GM23338 (cell line): ENCODE results near the gene ZBTB7C. TPM values are rescaled to one million over a fixed set of nuclear protein-coding genes. Genes with fewer than 3 reads are reported as not detected.

Experiments used
- ATAC-seq: fragments of 200-7000 bp; cut with Tn5 transposase; 3 replicates; pipeline ENCODE4 v1.9.1; 2020
- DNase-seq: peaks from one replicate; pipeline ENCODE4 v3.0.0-alpha.2; 2015; ENCODE audit warnings: low spot score
- H2AFZ ChIP-seq: fragments of 200-600 bp; sonication (generic); 2 replicates; pipeline ENCODE4 v1.8.0; 2016; ENCODE audit warnings: antibody characterized with exemption, mild to moderate bottlenecking, moderate library complexity
- H3F3A ChIP-seq: fragments of 200-600 bp; sonication (generic); replicated peaks from 2 replicates; pipeline ENCODE4 v1.8.0; 2017; ENCODE audit warnings: antibody characterized with exemption, mixed run types, low read depth
- H3K27ac ChIP-seq: fragments of 200-600 bp; sonication (generic); 2 replicates; pipeline ENCODE4 v1.6.1; 2016; ENCODE audit warnings: low read depth
- H3K27me3 ChIP-seq: fragments of 200-600 bp; sonication (generic); 2 replicates; pipeline ENCODE4 v1.8.0; 2016; ENCODE audit warnings: mild to moderate bottlenecking, mixed run types, moderate library complexity; ENCODE audit not compliant: insufficient read depth
- H3K36me3 ChIP-seq: fragments of 200-600 bp; sonication (generic); 2 replicates; pipeline ENCODE4 v1.8.0; 2016; ENCODE audit warnings: mild to moderate bottlenecking; ENCODE audit not compliant: insufficient read depth
- H3K4me1 ChIP-seq: fragments of 200-600 bp; sonication (generic); 2 replicates; pipeline ENCODE4 v1.8.0; 2016; ENCODE audit warnings: mild to moderate bottlenecking, moderate library complexity; ENCODE audit not compliant: insufficient read depth
- H3K4me2 ChIP-seq: fragments of 200-600 bp; sonication (generic); 2 replicates; pipeline ENCODE4 v1.7.1; 2017; ENCODE audit warnings: mixed run types
- H3K4me3 ChIP-seq: fragments of 200-600 bp; sonication (generic); 2 replicates; pipeline ENCODE4 v1.6.1; 2016; ENCODE audit warnings: mixed run types
- H3K79me2 ChIP-seq: fragments of 200-600 bp; sonication (generic); replicated peaks from 2 replicates; pipeline ENCODE4 v1.8.0; 2017; ENCODE audit warnings: mild to moderate bottlenecking; ENCODE audit not compliant: insufficient read depth
- H3K9me2 ChIP-seq: fragments of 200-600 bp; sonication (generic); 2 replicates; pipeline ENCODE4 v1.8.0; 2017; ENCODE audit not compliant: insufficient read depth
- H4K20me1 ChIP-seq: fragments of 200-600 bp; sonication (generic); replicated peaks from 2 replicates; pipeline ENCODE4 v1.8.0; 2017; ENCODE audit warnings: mild to moderate bottlenecking; ENCODE audit not compliant: insufficient read depth
- H3K27ac Mint-ChIP-seq: 2 replicates; pipeline ENCODE4 v1.8.0; 2020; ENCODE audit warnings: inconsistent platforms, mild to moderate bottlenecking, moderate library complexity, mixed read lengths
- H3K27me3 Mint-ChIP-seq: 3 replicates; pipeline ENCODE4 v1.8.0; 2022; ENCODE audit warnings: low read depth, mild to moderate bottlenecking, moderate library complexity, mixed read lengths, inconsistent platforms; ENCODE audit not compliant: insufficient read depth, poor library complexity
- H3K36me3 Mint-ChIP-seq: 3 replicates; pipeline ENCODE4 v1.8.0; 2021; ENCODE audit warnings: low read depth, mild to moderate bottlenecking, inconsistent platforms, moderate library complexity, mixed read lengths
- H3K4me1 Mint-ChIP-seq: 3 replicates; pipeline ENCODE4 v1.8.0; 2020; ENCODE audit warnings: mild to moderate bottlenecking, inconsistent platforms, mixed read lengths
- H3K4me3 Mint-ChIP-seq: 3 replicates; pipeline ENCODE4 v1.8.0; 2021; ENCODE audit warnings: moderate library complexity, mild to moderate bottlenecking, inconsistent platforms, mixed read lengths
- H3K9me3 Mint-ChIP-seq: 3 replicates; pipeline ENCODE4 v1.8.0; 2020; ENCODE audit warnings: moderate library complexity, mild to moderate bottlenecking, inconsistent platforms, mixed read lengths
- CTCF ChIP-seq, 2 experiments: fragments of 200-600 bp in 1 of 2; sonication (generic) in 1 of 2; conservative IDR thresholded peaks; 2 replicates each; pipeline versions ENCODE4 v1.5.1 to v1.6.1; 2016 to 2017; ENCODE audit warnings: antibody characterized with exemption in 2 of 2, low read depth in 2 of 2, mild to moderate bottlenecking in 2 of 2, moderate library complexity in 1 of 2
- EZH2phosphoT487 ChIP-seq: fragments of 200-600 bp; sonication (generic); IDR thresholded peaks from one replicate; pipeline ENCODE4 v1.8.1; 2018; ENCODE audit warnings: antibody characterized with exemption; ENCODE audit not compliant: unreplicated experiment
- POLR2AphosphoS5 ChIP-seq: IDR thresholded peaks from 2 replicates; pipeline ENCODE4 v1.6.1; 2016; ENCODE audit warnings: antibody characterized with exemption, low read depth
- REST ChIP-seq: IDR thresholded peaks from one replicate; pipeline ENCODE4 v1.6.1; 2018; ENCODE audit warnings: antibody characterized with exemption; ENCODE audit not compliant: unreplicated experiment
- ZNF114 ChIP-seq: fragments of 250-450 bp; sonication (Bioruptor Pico); IDR thresholded peaks from 2 replicates; pipeline ENCODE4 v1.5.0; 2020; ENCODE audit warnings: mild to moderate bottlenecking, moderate library complexity
- ZNF331 ChIP-seq: fragments of 250-450 bp; sonication (Bioruptor Pico); IDR thresholded peaks from 2 replicates; pipeline ENCODE4 v1.5.0; 2020; ENCODE audit warnings: low read depth, mild to moderate bottlenecking, moderate library complexity
- polyA plus RNA-seq: library from polyadenylated mRNA; unstranded; fragments of >200 nt; fragmentation: Nextera tagmentation; extraction: Ambion mirVana; gene quantifications from 2 replicates; pipeline ENCODE4 v1.2.1, GENCODE V29; 2016
- total RNA-seq: library from RNA; depleted of rRNA; stranded (reverse); fragments of >200 nt; shearing (Covaris generic); gene quantifications from 2 replicates; pipeline ENCODE4 v1.2.3, GENCODE V29; 2014

The ZBTB7C gene
- total and polyA plus RNA-seq, 2 experiments from 2014 or later: 0.03 to 0.14 TPM

GRCh38 chr18:48193521-48194492, 215.4 kb downstream of the ZBTB7C start:
- H3K9me3 Mint-ChIP-seq: peaks cover 3% of the 10 kb centered on the region; the same call in 1 of the 3 replicates
- H3K4me1 ChIP-seq: no peaks in the 10 kb centered on the region
- H4K20me1 ChIP-seq: no peaks in the 10 kb centered on the region
- H3K4me3 Mint-ChIP-seq: no peak overlapping the region
- TF ChIP-seq REST (no peak), POLR2AphosphoS5 (no peak), EZH2phosphoT487 (no peak), ZNF331 (no peak), CTCF (conservative IDR thresholded peaks at IDR 0.05; ENCODE audit: low read depth in 2 of 2) (no peak), ZNF114 (CRISPR knock-in tag) (no peak)
- H3K36me3 Mint-ChIP-seq: no peaks in the 10 kb centered on the region
- DNase-seq (no peak), ATAC-seq (no peak)
- H3K27ac ChIP-seq: no peak overlapping the region
- no peaks in the 10 kb centered on the region for H3K27me3 ChIP-seq
- no peak overlapping the region for H3K4me2 ChIP-seq
- no peaks in the 10 kb centered on the region for H3K79me2 ChIP-seq
- H3K4me3 ChIP-seq: no peak overlapping the region
- no peak overlapping the region for H2AFZ ChIP-seq
- H3K36me3 ChIP-seq: no peaks in the 10 kb centered on the region
- no peaks in the 10 kb centered on the region for H3K9me2 ChIP-seq
- H3K27me3 Mint-ChIP-seq: peaks cover 8% of the 10 kb centered on the region
- peaks cover 9% of the 10 kb centered on the region for H3K4me1 Mint-ChIP-seq
- H3K27ac Mint-ChIP-seq: no peak overlapping the region
- H3F3A ChIP-seq: no peaks in the 10 kb centered on the region

GRCh38 chr18:48192542-48192941, 216.6 kb downstream of the ZBTB7C start:
- H3K4me3 Mint-ChIP-seq: no peak overlapping the region
- Histone ChIP-seq H3K4me3 (no peak overlapping the region), H3K4me1 (no peaks in the 10 kb centered on the region), H3K79me2 (no peaks in the 10 kb centered on the region), H2AFZ (no peak overlapping the region), H3K27me3 (no peaks in the 10 kb centered on the region), H3K4me2 (no peak overlapping the region), H3K9me2 (no peaks in the 10 kb centered on the region), H3K27ac (no peak overlapping the region), H4K20me1 (no peaks in the 10 kb centered on the region), H3K36me3 (no peaks in the 10 kb centered on the region), H3F3A (no peaks in the 10 kb centered on the region)
- H3K27me3 Mint-ChIP-seq: peaks cover 8% of the 10 kb centered on the region
- no peak for TF ChIP-seq REST
- no peak overlapping the region for H3K27ac Mint-ChIP-seq
- H3K36me3 Mint-ChIP-seq: no peaks in the 10 kb centered on the region
- no peak for ATAC-seq
- no peak for DNase-seq
- H3K9me3 Mint-ChIP-seq: peaks cover 3% of the 10 kb centered on the region; the same call in 1 of the 3 replicates
- H3K4me1 Mint-ChIP-seq: peaks cover 9% of the 10 kb centered on the region
